AG08396 (cell line): ENCODE results near the gene GPRC5C.

ENCODE experiments used
- DNase-seq: peaks from one replicate; pipeline ENCODE4 v3.0.0; 2012; ENCODE audit warnings: low spot score, mixed read lengths

Gene GPRC5C, protein sequence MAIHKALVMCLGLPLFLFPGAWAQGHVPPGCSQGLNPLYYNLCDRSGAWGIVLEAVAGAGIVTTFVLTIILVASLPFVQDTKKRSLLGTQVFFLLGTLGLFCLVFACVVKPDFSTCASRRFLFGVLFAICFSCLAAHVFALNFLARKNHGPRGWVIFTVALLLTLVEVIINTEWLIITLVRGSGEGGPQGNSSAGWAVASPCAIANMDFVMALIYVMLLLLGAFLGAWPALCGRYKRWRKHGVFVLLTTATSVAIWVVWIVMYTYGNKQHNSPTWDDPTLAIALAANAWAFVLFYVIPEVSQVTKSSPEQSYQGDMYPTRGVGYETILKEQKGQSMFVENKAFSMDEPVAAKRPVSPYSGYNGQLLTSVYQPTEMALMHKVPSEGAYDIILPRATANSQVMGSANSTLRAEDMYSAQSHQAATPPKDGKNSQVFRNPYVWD

DNA sequence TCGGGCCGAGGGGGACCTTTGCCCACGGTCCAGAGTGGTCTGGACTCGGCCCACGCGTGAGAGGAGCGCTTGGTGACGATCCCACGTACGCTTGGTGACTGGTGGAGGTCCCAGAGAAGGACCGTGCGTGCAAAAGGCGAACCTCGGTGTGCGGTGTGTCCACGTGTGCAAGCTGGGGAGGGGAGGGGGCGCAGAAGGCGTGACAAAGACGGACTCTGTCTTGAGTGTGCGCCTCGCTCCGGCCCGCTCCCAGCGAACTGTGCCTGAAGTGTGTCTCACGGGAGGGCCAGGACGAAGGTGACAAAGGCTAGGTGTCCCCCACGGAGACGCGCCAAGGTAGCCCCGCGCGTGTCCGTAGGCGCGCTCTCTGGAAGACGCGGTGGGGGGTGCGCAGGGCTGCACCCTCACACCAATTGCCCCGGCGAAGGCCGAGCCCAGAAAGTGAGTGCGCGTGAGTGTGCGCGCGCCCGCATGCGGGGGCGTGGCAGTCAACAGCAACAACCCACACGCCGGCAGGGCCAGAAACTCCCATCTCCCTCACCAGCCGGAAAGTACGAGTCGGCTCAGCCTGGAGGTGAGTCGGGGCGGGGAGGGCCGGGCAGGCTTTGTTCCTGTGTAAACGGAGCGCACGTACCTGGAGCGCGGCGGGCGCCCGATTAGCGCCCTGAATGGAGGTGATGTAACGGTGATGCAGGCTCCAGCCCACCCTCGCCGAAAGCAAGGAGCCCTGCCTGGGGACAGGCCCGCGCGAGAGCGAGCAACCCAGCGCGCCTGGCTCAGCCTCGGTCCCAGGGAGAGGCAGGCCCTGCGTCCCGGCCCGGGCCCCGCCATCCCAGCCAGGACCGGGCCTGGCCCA lies at the start of gene GPRC5C:
Gene GPRC5C, plus strand, starts transcription at position 521 of the 856 bp plus-strand sequence. CDS start 7,689 bp downstream, outside the sequence.
- DNase-seq, result no peak

DNA sequence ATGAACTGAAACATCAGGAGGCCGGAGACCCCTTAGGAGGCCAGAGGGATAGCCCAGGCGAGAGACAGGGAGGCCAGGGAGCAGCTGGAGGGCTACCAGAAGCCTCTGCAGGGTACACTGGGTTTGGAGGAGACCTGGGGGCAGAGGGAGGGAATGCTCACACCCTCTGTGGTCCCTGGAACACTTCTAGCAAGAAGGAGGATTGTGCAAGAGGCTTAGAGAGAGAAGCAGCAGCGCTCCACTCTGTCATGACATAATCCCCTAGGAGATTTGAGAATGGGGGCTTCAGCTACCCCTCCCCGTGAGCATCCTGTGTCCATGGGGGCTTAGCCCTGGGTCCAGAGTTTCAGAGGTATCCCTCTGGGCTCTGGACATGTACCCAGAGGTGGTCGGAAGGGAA lies 48.7 kb upstream of the GPRC5C start:
- no peak for DNase-seq

DNA sequence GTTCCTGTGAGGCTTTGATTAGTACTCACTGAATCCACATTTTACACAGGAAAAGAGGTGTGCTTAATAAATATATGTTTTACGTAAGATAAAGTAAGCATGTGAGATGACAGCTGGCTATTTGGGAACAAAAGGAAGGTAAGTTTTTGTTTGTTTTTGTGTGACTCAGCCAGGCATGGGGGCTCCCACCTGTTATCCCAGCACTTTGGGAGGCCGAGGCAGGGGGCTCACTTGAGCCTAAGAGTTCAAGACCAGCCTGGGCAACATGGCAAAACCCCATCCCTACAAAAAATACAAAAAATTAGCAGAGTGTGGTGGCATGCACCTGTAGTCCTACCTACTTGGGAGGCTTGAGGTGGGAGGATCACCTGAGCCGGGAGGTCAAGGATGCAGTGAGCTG lies 46.7 kb upstream of the GPRC5C start:
- DNase-seq, result no peak

DNA sequence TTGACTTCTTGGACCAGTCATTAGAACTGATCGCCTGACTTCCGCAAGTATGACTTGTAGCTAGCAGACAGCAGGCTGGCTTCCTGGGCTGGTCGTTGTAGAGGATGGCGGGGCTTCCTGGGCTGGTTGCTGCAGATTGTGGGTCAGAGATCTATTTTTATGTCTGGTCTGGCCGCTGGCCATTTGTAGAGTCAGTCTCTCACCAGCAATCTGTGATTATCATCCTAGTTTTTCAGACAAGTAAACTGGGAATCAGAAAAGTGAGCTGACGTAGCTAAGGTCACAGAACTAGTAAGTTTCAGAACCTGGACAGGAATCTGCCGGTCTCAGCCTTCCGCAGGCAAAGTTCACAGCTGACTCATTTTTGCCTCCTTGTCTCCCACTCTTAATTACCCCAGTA lies 45.5 kb upstream of the GPRC5C start:
- no peak for DNase-seq

DNA sequence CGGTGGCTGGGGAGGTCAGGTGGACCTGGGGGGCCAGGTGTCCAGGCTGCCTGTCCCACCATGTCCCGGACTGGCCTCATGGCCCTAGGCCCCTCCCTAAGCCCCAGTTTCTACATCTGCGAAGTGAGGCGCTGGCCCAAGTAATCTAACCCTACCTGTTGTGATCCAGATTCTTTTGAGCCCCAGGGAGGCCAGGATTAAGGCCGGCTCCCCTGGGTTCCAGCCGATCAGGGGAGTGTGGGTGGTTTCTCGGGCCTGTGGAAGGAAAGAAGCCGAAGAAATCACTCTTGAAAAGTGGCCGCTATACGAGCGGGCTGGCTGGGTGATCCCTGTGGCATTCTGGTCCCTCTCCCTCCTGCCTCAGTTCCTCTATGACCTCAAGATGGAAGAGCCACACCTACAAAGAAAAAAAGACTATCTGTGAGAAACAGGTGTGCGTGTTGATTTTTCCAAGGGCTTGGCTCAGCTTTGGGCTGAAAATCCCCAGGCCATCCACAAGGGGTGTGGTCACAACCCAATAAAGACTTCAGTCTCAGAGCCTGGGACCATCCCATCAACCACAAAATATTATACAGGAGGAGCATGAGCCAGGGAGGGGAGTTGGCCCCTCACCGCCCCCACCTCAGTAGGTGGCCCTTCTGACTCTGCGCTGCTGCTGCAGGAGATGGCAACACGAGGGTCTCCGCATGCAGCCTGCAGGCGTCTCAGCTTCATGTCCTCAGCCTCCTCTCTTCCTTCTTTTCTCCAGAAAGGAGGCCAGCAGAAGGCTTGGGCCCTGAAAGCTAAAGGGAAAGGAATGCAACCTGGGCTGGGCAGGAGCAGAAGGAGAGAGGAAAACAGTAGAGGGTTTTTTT lies 44.3 kb upstream of the GPRC5C start:
- DNase-seq, result no peak

DNA sequence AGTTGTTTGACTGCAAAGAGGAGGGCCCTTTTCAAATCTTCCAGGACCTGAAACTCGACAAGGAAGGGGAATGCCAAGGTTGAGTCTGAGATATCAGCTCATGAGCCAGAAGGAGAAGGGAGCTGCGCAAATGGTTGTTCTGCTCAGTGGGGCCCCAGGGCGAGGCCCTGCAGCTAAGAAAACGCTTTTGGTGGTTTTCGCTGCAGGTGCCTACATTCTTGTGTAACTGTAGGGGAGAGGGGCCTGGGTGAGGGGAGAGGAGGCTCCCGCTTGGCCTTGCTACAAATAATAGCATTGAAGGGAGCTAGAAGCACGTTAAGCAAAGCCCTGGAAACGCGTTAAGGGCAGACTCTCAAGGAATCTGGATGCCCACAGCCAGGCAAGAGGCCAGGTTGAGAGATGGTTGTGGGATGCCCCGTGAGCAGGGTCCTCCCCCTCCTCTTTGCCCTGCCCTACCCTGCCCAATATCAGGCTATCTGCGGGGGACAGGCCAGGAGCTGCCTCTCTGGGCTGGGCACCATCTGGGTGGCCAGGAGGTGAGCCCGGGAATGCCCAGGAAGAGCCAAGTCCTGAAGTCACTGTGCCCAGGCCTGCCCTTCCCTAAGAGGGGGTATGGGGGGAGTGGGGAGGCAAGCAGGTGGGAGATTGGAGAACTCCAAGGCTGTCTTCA lies 42.7 kb upstream of the GPRC5C start:
- DNase-seq, result no peak

DNA sequence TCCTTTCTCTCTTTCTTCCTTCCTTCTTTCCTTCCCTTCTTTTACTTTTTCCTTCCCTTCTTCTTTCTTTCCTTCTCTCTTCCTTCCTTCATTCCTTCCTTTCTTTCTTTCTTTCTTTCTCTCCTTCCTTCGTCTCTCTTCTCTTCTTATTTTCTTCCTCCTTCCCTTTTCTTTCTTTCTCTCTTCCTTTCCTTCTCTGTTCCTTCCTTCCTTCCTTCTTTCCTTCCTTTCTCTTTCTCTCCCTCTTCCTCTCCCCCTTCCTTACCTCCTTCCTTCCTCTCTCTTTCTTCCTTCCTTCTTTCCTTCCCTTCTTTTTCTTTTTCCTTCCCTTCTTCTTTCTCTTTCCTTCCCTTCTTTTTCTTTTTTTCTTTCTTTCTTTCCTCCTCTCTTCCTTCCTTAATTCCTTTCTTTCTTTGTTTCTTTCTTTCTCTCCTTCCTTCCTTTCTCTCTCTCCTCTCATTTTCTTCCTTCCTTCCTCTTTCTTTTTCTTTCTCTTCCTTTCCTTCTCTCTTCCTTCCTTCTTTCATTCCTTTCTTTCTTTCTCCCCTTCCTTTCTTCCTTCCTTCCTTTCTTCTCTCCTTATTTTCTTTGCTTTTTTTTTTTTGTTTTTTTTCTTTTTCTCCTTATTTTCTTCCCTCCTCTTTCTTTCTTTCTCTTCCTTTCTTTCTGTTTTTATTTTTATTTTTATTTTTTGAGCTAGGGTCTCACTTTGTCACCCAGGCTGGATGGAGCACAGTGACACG lies 41.8 kb upstream of the GPRC5C start:
- no peak for DNase-seq

DNA sequence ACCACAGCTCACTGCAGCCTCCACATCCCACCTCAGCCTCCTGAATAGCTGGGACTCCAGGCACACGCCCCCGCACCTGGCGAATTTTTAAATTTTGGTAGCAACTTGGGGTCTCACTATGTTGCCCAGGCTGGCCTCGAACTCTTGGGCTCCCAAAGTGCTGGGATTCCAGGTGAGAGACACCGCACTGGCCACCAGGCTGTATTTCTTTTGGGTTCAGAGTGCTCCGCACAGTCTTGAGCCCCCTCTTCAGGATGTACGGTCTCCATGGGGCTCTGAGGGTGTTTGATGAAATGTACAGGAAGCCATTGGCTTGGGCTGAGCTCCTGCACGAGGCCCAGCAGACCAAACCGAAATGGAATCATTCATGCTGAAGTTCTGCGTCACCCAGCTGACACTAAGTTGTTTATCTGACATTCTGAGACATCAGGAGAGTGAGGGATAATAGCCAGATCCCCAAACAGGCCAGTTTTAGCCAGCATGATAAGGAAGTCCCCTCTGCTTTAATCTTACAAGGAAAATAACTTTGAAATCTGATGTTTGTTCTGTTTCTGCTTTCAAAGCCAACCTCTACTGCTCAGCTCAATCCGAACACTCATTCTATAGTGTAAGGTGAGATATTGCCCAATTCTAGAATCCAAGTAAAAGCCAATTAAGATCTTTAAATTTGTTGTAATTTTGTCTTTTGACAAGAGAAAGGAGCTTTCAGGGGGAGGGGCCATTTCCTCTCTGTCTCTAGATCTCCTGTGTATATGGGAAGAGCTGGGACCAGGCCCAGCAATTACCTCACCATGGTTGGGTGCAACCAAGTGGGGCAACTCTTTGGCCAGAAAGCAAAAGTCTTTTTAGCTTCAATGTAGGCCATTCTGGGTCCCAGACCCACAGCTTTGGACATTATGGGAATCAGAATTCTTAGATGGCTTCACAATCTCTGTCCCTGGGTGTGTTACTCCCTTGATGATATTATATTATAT lies 40.9 kb upstream of the GPRC5C start:
- DNase-seq, result no peak

DNA sequence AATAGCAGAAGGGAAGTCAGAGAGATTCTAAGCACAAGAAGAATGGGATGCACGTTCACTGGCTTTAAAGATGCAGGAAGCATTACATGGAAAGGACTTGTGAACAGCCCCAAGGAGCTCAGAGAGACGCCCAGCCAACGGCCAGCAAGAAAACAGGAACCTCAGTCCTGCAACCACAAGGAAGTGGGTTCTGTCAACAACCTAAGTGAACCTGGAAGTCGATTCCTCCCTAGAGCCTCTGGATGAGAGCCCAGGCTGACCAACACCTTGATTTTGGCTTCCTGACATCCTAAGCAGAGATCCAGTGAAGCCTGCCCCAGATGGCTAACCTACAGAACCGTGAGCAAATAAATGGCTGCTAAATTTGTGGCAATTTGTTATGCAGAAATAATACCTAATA lies 40.1 kb upstream of the GPRC5C start:
- DNase-seq, result no peak

DNA sequence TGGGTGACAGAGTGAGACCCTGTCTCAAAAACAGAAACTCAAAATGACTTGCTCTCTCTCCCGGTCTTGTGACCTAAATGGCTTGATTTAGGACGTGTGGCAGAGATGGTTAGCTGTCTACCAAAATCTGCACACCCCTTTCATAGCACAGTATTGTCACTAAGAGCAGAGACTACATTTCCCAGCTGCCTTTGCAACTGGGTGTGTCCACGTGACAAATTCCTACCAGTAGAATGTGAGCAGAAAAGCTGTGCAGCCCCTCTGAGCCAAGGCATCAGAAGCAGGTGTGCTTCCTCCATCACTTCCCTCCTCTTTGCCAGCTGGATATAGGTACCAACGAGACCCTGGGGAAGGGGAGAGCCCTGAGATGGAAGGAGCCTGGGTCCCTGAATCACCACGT lies 39.0 kb upstream of the GPRC5C start:
- no peak for DNase-seq

DNA sequence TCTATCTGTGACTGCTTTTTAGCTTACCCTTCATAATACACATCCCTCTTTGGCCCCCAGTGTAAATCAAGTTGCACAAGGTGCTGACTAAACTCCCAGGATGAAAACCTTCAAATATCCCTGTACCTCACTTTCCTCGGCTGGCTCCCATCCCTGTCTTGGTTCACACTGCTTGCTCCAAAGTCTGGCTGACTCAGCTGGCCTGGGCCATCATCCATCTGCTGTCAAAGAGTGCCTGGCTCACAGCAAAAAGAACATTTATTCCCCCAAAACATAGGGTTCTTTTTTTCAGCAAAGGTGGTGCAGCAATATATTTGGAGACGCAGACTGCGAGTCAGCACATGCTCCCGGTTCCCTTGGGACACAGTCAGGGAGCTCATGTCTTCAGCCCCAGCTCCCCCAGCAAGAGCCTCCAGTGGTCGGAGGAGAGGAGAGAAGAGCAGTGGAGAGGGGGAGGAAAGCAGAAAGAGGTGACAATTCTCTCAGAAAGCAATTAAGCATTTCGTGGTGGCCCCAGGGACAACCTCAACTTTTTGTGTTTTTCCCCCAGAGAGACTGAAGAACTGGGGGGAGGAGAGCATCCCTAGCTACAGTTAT lies 38.4 kb upstream of the GPRC5C start:
- no peak for DNase-seq

DNA sequence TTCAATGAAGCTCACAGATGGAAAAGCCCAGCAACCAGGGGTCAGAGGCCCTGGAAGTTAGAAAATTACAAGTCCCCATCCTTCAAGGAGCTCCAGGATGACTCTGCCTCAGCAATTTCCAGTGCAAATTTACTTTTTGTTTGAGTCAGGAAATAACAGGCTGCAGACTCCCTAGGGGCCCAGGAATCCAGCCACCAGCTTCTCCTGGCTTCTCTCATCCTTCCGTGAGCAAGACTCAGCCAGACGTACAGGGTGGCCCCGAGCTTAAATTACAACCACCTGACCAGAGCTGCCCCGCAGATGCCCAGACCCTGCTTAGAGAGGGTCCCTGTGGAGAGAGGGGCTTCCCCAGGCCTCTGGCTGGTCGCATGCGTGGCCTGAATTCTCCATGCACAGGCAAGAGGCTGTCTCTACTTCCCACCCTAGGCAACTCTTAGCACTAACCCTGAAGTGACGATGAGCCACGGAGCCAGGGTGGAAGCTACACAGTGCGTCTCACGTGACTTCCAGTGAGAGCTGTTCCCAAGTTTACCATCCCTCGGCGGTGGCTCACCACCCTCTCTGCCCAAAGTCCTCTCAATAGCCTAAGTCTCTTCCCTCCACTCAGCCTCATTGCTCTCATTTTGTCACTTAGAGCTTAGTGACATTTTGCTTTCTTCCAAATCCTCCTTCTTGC lies 37.5 kb upstream of the GPRC5C start:
- DNase-seq, result no peak

DNA sequence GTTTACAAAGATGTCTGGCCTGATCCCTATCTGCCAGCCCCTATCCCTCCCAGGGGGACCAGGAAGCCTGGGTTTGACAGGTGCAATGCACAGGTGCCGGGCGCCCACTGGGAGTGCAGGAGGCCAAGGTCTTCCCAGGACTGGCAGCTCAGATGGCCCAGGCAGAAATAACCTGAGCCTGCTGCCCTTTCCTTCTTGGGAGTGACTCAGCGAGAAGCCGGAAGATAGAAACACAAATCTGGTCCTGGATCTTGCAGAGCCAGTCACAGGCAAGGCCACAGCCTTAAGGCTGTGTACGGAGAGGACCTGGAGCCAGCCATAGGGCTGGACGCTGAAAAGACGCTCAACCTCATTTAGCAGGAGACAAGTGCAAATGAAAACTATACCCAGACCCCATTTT lies 36.9 kb upstream of the GPRC5C start:
- DNase-seq, result no peak

DNA sequence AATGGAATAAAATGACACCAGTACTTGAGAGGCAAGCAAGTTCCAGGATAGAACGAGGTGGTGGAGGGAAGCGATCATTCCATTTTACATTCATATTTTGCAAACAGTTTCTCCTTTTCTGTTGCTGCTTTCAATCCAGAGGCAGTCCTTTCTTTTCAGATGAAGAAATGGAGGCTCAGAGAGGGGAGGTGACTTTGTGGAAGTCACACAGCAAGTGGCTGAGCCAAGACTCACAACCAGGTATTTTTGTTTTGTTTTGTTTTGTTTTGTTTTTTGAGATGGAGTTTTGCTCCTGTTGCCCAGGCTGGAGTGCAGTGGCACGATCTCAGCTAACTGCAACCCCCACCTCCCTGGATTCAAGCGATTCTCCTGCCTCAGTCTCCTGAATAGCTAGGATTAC lies 35.3 kb upstream of the GPRC5C start:
- DNase-seq, result no peak

DNA sequence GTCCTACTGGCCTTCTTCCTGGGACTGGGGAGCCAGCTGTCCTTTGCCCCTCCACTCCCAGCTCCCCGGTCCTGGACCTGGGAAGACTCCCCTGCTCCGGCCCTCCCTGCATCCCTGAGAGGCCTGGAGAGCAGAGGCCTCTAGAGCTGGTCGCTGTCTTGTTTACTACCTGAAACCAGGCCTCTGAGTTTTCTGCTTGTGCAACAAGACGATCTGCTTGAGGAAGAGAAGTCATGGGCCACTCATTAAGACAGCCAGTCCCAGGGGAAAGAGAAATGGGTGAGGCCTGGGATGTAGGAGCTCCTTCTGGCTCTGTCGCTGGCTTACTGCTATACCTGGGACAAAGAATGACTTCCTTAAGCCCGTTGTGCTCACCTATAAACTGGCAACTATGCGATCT lies 29.8 kb upstream of the GPRC5C start:
- DNase-seq, result no peak

DNA sequence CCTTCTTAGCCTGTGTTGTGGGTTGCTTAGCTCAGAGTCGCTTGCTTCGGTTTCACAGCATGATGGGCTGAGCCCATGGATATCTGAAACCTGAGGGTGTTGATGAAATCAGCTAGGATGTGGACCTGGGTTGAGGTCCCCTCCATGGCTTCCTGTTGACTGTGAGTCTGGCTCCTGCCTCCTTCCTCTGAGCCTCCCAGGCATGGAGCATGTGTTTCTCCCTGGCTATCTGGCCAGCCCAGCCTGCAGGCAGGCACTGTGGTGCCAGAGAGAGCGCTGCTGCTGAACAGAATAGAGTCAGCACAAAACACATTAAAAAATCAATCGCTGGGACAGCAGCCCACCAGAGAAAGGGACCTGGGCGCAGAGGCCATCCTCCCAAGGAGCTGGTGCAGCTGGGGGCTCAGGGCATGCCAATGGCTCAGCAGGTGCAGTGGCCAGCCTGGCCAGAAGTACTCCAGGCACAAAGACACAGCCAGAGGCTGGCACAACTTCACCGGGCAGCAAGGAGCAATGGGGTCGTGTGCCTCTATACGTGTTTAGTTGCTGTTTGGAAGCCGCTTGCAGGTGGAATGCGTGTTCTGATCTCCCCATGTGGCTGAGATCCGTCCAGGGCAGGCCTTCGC lies 28.3 kb upstream of the GPRC5C start:
- DNase-seq, result no peak

DNA sequence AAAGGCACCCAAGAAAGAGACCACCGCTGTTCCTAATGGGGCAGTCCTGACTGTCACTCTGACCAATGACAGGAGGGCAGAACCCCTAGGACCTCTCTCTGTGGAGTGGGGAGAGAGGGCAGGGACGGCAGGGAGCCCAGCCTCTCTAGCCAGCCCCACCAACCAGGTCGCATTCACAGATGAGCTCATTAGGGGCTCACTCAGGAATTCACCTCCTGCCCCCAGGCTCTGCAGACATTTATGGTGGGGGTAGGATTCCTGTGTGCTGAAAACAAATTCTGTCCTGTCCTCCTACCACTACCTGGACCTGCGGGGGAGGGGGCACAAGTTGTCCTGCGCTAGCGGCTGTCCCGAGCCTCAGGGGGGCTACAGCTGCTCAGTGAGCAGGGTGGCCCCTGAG lies 27.7 kb upstream of the GPRC5C start:
- no peak for DNase-seq

DNA sequence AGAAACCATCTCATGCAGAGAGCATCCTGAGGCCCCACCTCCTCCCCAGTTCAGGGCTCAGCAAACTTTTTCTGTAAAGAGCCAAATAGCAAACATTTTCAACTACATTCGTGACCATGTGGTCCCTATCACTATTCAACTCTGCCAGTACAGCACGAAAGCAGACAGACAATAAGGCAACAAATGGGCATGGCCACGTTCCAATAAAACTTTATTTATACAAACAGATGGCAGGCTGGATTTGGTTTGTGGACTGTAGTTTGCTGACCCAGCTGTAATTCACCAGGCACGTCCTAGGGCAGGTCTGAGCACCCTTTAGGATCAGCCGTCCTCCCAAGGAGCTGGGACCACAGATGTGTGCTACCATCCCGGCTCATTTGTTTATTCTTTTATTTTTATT lies 27.1 kb upstream of the GPRC5C start:
- DNase-seq, result no peak
